ENCODE data around the gene STXBP1. TPM values are rescaled to one million over a fixed set of nuclear protein-coding genes. Genes with fewer than 3 reads are reported as not detected.

Gene STXBP1
- total and polyA plus RNA-seq, 2 donors (not counting 3 experiments of a cell fraction or from before 2014, with no cell fraction given), result 18.8 to 51.3 TPM

GRCh38 chr9:127729522-127730256, 117.6 kb downstream of the STXBP1 start:
- peaks cover 2% of the 10 kb centered on the region for H3K79me2 ChIP-seq (ENCODE audit: control insufficient read depth, insufficient read depth, low read length)
- POLR2A ChIA-PET, result no interaction called here
- CTCF ChIA-PET, result interaction anchor here (1.4 to 1.9 kb wide), 2 partner anchors 14 to 139 kb away, joined by 3 to 6 read pairs; partner anchors contain the start of genes PTRH1 and TTC16
- peaks cover 6% of the 10 kb centered on the region for H3K4me1 ChIP-seq (ENCODE audit: control insufficient read depth, extremely low read depth, insufficient read depth, low read length)
- TF ChIP-seq, protein P1, sequence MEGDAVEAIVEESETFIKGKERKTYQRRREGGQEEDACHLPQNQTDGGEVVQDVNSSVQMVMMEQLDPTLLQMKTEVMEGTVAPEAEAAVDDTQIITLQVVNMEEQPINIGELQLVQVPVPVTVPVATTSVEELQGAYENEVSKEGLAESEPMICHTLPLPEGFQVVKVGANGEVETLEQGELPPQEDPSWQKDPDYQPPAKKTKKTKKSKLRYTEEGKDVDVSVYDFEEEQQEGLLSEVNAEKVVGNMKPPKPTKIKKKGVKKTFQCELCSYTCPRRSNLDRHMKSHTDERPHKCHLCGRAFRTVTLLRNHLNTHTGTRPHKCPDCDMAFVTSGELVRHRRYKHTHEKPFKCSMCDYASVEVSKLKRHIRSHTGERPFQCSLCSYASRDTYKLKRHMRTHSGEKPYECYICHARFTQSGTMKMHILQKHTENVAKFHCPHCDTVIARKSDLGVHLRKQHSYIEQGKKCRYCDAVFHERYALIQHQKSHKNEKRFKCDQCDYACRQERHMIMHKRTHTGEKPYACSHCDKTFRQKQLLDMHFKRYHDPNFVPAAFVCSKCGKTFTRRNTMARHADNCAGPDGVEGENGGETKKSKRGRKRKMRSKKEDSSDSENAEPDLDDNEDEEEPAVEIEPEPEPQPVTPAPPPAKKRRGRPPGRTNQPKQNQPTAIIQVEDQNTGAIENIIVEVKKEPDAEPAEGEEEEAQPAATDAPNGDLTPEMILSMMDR (IDR thresholded peaks at IDR 0.05; ENCODE audit: extremely low read depth in 1 of 2, insufficient read depth in 1 of 2, low read depth in 1 of 2, low read length in 2 of 2), result no peak
- TF ChIP-seq FOS (IDR thresholded peaks at IDR 0.05; ENCODE audit: borderline replicate concordance, insufficient read depth, low read length) (no peak), EZH2 (IDR thresholded peaks at IDR 0.05; ENCODE audit: borderline replicate concordance, low read depth, low read length, severe bottlenecking) (no peak), POLR2AphosphoS5 (IDR thresholded peaks at IDR 0.05; ENCODE audit: insufficient read depth, low read depth, low read length) (no peak), MYC (IDR thresholded peaks at IDR 0.05; ENCODE audit: low read depth, low read length) (no peak), JUN (IDR thresholded peaks at IDR 0.05; ENCODE audit: borderline replicate concordance, insufficient read depth, insufficient read length, low read depth) (no peak), GATA2 (IDR thresholded peaks at IDR 0.05; ENCODE audit: insufficient read depth, insufficient read length, low read depth, low read length) (no peak), POLR2A (IDR thresholded peaks at IDR 0.05; ENCODE audit: low read depth, low read length) (no peak)
- TF ChIP-seq, protein P2, sequence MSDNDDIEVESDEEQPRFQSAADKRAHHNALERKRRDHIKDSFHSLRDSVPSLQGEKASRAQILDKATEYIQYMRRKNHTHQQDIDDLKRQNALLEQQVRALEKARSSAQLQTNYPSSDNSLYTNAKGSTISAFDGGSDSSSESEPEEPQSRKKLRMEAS (IDR thresholded peaks at IDR 0.05; ENCODE audit: insufficient read depth, insufficient read length), result no peak
- dilution Hi-C loops (cut with MboI; ENCODE audit: extremely low pct_ligation_motif_present, low sequenced_read_pairs), result no loop called here
- DNase-seq (ENCODE audit: low read depth, low spot score) (no peak), FAIRE-seq (no peak)
- no TSS peak for BruUV-seq (replicated peaks)
- no peaks in the 10 kb centered on the region for H4K20me1 ChIP-seq (replicated peaks; ENCODE audit: control insufficient read depth, extremely low read depth, insufficient read depth, low read length)
- no peak overlapping the region for H3K4me2 ChIP-seq (ENCODE audit: insufficient read depth, low read length)
- no peak overlapping the region for H3K4me3 ChIP-seq (replicated peaks in 1 of 3; ENCODE audit: insufficient read depth in 1 of 3, low read depth in 1 of 3, low read length in 3 of 3)
- no peak overlapping the region for H3K27ac ChIP-seq (ENCODE audit: insufficient read depth, low read depth, low read length)
- H3K9me1 ChIP-seq (replicated peaks; ENCODE audit: control insufficient read depth, extremely low read depth, insufficient read depth, low read length), result no peaks in the 10 kb centered on the region
- no peaks in the 10 kb centered on the region for H3K27me3 ChIP-seq (ENCODE audit: control insufficient read depth in 2 of 2, insufficient read depth in 2 of 2, low read length in 2 of 2)
- H2AFZ ChIP-seq (ENCODE audit: low read depth, low read length), result no peak overlapping the region
- H3K36me3 ChIP-seq (ENCODE audit: control insufficient read depth in 2 of 2, extremely low read depth in 1 of 2, insufficient read depth in 2 of 2, low read length in 2 of 2), result peaks cover 0 to 12% of the 10 kb centered on the region in 2 experiments
- H3K9me3 ChIP-seq (replicated peaks; ENCODE audit: control insufficient read depth, insufficient read depth, low read length), result no peaks in the 10 kb centered on the region
- intact Hi-C loops (cut with micrococcal nuclease), result no loop called here
- H3K9ac ChIP-seq (replicated peaks; ENCODE audit: extremely low read depth, insufficient read depth, low read length), result no peak overlapping the region

Measured in endothelial cell of umbilical vein (primary cell).